ENCODE data around the gene CDHR1. TPM values are rescaled to one million over a fixed set of nuclear protein-coding genes. Genes with fewer than 3 reads are reported as not detected.
"Not testable (repeated sequence)": the region's sequence is repeated elsewhere in the genome, so short reads cannot be mapped to it uniquely, and the experiment has no call there.

The CDHR1 gene
- total and polyA plus RNA-seq, 4 donors = 0.07 to 0.51 (median 0.14) TPM

DNA sequence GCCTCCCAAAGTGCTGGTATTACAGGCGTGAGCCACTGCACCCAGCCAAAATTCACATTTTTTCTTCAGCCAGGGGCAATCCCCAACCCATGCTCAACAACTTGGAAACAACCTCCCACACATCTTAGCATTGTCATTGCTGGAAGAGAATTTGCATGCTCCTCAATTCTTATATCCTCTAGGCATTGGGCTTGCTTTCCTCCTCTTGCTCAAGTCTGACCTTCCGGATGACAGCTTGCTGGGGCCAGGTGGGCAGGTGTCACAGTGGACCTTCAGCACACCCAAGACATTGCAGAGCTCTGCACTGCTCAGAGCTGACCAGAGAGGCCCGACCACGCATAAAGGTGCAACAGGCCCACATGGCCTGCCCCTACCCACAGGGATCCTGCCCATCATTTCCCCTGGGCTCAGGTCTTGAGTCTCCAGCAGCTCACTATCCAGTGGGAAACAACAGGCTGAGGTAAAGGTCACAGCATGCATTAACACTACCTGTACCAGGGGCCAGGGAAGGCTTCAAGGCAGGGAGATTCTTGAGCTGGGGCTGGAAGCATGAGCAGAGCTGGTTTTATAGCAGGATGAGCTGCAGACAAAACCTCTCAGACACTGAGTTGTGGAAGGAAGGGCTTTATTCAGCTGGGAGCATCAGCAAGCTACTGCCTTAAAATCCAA is 27.6 kb upstream of the CDHR1 start:
- Histone ChIP-seq H3K9me3 (ENCODE audit: control insufficient read depth in 4 of 4, low read length in 3 of 4) (no peaks in the 10 kb centered on the region), H3K4me1 (ENCODE audit: control insufficient read depth in 4 of 4, insufficient read depth in 4 of 4, low read length in 3 of 4) (no peaks in the 10 kb centered on the region), H3K9ac (ENCODE audit: low read depth in 1 of 2, low read length in 2 of 2) (no peak overlapping the region), H3K4me3 (ENCODE audit: low read depth in 1 of 3, low read length in 3 of 3) (no peak overlapping the region), H3K27ac (ENCODE audit: low read depth in 1 of 2, low read length in 2 of 2) (no peak overlapping the region), H3K27me3 (ENCODE audit: control insufficient read depth in 4 of 4, insufficient read depth in 4 of 4, low read length in 3 of 4) (peaks cover 0 to 3% (median 0%) of the 10 kb centered on the region in 4 donors), H3K36me3 (ENCODE audit: control insufficient read depth in 4 of 4, insufficient read depth in 3 of 4, low read depth in 1 of 4, low read length in 3 of 4) (no peaks in the 10 kb centered on the region)
- no peak for DNase-seq (ENCODE audit: low spot score)
- WGBS = 96% methylated on average over 4 of the region's 4 CpGs
- TF ChIP-seq REST (IDR thresholded peaks at IDR 0.05) (no peak), CTCF (IDR thresholded peaks at IDR 0.05; ENCODE audit: low read depth, low read length, missing input control) (no peak), JUND (IDR thresholded peaks at IDR 0.05) (no peak), SP1 (IDR thresholded peaks at IDR 0.05) (no peak), FOXA1 (IDR thresholded peaks at IDR 0.05) (no peak), GABPA (IDR thresholded peaks at IDR 0.05 in 1 of 2, conservative IDR thresholded peaks at IDR 0.05 in 1 of 2) (no peak), FOXA2 (IDR thresholded peaks at IDR 0.05) (no peak), EGR1 (IDR thresholded peaks at IDR 0.05; ENCODE audit: low read depth in 2 of 2) (no peak)
- TF ChIP-seq, protein P1, sequence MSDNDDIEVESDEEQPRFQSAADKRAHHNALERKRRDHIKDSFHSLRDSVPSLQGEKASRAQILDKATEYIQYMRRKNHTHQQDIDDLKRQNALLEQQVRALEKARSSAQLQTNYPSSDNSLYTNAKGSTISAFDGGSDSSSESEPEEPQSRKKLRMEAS (IDR thresholded peaks at IDR 0.05) = no peak

GRCh38 chr10:84167289-84167653 is 27.1 kb upstream of the CDHR1 start:
- H3K4me1 ChIP-seq (ENCODE audit: control insufficient read depth in 4 of 4, insufficient read depth in 4 of 4, low read length in 3 of 4); H3K27ac ChIP-seq (ENCODE audit: low read depth in 1 of 2, low read length in 2 of 2); H3K27me3 ChIP-seq (ENCODE audit: control insufficient read depth in 4 of 4, insufficient read depth in 4 of 4, low read length in 3 of 4); H3K4me3 ChIP-seq (ENCODE audit: low read depth in 1 of 3, low read length in 3 of 3); DNase-seq (ENCODE audit: low spot score); H3K36me3 ChIP-seq (ENCODE audit: control insufficient read depth in 4 of 4, insufficient read depth in 3 of 4, low read depth in 1 of 4, low read length in 3 of 4); H3K9ac ChIP-seq (ENCODE audit: low read depth in 1 of 2, low read length in 2 of 2); H3K9me3 ChIP-seq (ENCODE audit: control insufficient read depth in 4 of 4, low read length in 3 of 4): not testable (repeated sequence)
- 92% methylated on average over 2 of the region's 2 CpGs for whole genome bisulfite sequencing

DNA sequence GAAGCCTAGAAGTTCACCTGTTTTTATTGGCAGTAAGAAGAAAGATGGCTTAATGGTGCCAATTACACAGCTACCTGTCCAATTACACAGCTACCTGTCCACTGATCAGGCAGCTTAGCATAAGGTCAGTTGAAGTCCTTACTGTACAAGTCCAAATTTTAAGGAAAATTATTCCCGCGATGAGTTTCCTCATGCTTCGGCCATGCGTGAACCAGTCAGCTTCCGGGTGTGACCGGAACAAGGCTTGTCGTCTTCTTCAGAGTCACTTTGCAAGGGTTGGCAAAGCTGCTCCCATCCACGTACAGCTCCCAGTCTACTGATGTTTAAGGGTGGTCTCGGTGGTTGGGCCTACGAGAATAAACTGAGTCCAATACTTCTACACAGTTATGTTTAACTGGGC is 26.0 kb upstream of the CDHR1 start:
- H3K27ac ChIP-seq (ENCODE audit: low read depth in 1 of 2, low read length in 2 of 2); H3K4me3 ChIP-seq (ENCODE audit: low read depth in 1 of 3, low read length in 3 of 3); H3K9ac ChIP-seq (ENCODE audit: low read depth in 1 of 2, low read length in 2 of 2); DNase-seq (ENCODE audit: low spot score); H3K4me1 ChIP-seq (ENCODE audit: control insufficient read depth in 4 of 4, insufficient read depth in 4 of 4, low read length in 3 of 4); H3K36me3 ChIP-seq (ENCODE audit: control insufficient read depth in 4 of 4, insufficient read depth in 3 of 4, low read depth in 1 of 4, low read length in 3 of 4); H3K9me3 ChIP-seq (ENCODE audit: control insufficient read depth in 4 of 4, low read length in 3 of 4); H3K27me3 ChIP-seq (ENCODE audit: control insufficient read depth in 4 of 4, insufficient read depth in 4 of 4, low read length in 3 of 4): not testable (repeated sequence)
- 98% methylated on average over 10 of the region's 10 CpGs for WGBS

DNA sequence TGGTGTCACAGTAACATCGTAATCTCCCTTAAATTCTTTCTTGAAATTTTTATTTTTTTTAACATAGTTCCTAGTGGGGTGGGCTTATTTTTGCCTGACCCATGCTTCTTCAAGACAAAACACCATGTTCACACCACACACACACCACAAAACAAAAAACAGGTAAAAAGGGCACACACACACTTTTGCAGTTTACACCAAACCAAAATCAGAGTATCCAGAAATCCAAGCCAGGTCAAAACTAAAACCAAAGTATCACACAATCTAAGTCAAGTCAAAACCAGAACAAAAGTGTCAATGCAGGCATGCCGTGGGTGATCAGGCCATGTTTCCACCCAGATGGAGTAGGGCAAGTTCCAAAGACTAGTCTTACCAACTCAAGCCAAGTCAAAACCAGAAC is 23.1 kb upstream of the CDHR1 start:
- H3K27me3 ChIP-seq (ENCODE audit: control insufficient read depth in 4 of 4, insufficient read depth in 4 of 4, low read length in 3 of 4); DNase-seq (ENCODE audit: low spot score); H3K4me1 ChIP-seq (ENCODE audit: control insufficient read depth in 4 of 4, insufficient read depth in 4 of 4, low read length in 3 of 4); H3K4me3 ChIP-seq (ENCODE audit: low read depth in 1 of 3, low read length in 3 of 3); H3K36me3 ChIP-seq (ENCODE audit: control insufficient read depth in 4 of 4, insufficient read depth in 3 of 4, low read depth in 1 of 4, low read length in 3 of 4); H3K9ac ChIP-seq (ENCODE audit: low read depth in 1 of 2, low read length in 2 of 2); H3K27ac ChIP-seq (ENCODE audit: low read depth in 1 of 2, low read length in 2 of 2); H3K9me3 ChIP-seq (ENCODE audit: control insufficient read depth in 4 of 4, low read length in 3 of 4): not testable (repeated sequence)
- 92% methylated on average over 2 of the region's 2 CpGs for WGBS

DNA sequence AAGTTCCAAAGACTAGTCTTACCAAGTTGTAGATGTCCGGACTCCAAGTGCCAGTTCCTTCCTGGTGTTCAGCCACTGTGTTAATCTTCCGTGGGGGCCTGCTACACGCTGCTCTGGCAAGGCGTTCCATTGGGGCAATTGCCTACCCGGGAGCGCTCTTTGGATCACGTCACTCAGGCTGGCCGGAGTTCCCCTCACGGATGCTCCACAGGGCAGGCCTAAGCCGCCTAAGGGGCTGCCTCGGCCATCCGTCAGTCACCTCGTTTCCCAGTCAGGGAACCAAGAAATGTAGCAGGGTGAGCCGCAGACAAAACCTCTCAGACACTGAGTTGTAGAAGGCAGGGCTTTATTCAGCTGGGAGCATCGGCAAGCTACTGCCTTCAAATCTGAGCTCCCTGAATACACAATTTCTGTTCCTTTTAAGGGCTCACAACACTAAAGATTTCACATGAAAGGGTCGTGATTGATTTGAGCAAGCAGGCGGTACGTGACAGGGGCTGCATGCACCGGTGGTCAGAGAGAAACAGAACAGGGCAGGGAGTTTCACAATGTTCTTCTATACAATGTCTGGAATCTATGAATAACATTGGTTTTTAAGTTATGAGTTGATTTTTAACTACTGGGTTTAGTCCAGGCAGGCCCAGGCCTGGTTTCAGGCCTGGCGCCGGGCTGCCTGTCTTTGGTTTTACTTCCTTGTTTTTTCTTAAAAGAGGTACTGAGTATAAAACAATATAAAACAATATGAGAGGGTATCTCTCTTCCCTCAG is 22.5 kb upstream of the CDHR1 start:
- H3K9me3 ChIP-seq (ENCODE audit: control insufficient read depth in 4 of 4, low read length in 3 of 4); H3K4me3 ChIP-seq (ENCODE audit: low read depth in 1 of 3, low read length in 3 of 3); H3K36me3 ChIP-seq (ENCODE audit: control insufficient read depth in 4 of 4, insufficient read depth in 3 of 4, low read depth in 1 of 4, low read length in 3 of 4); DNase-seq (ENCODE audit: low spot score); H3K27ac ChIP-seq (ENCODE audit: low read depth in 1 of 2, low read length in 2 of 2); H3K9ac ChIP-seq (ENCODE audit: low read depth in 1 of 2, low read length in 2 of 2); H3K27me3 ChIP-seq (ENCODE audit: control insufficient read depth in 4 of 4, insufficient read depth in 4 of 4, low read length in 3 of 4); H3K4me1 ChIP-seq (ENCODE audit: control insufficient read depth in 4 of 4, insufficient read depth in 4 of 4, low read length in 3 of 4): not testable (repeated sequence)
- 86% methylated on average over 20 of the region's 21 CpGs for WGBS

All from liver (tissue), 9 donors.